ENCODE data around the gene FXN. TPM values are rescaled to one million over a fixed set of nuclear protein-coding genes. Genes with fewer than 3 reads are reported as not detected.

Gene FXN
- total and polyA plus RNA-seq, 2 donors (not counting 3 experiments of a cell fraction or from before 2014, with no cell fraction given): 18.2 to 21.2 TPM

DNA sequence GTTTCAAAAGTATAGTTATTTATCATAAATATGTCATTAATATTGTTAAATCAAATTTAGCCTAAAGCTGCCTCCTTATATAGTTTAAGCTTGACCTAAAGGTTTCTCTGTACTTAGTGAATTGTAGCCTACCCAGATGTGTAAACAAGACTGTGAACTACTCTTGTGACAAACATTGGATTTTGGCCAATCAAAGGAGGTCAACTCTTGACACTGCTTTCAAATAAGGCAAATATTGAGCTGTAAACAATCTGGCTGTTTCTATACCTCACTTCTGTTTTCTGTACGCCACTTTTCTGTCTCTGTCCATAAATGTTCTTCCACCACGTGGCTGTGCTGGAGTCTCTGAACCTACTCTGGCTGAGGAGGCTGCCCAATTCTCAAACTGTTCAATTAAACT is 51.2 kb downstream of the FXN start:
- DNase-seq (ENCODE audit: low read depth, low spot score) (peak; percentile 49), FAIRE-seq (no peak)
- dilution Hi-C loops (cut with MboI; ENCODE audit: extremely low pct_ligation_motif_present, low sequenced_read_pairs) (no loop called here), intact Hi-C loops (cut with micrococcal nuclease) (no loop called here)
- POLR2A ChIA-PET: no interaction called here
- CTCF ChIA-PET: interaction anchor here (0.8 to 1.4 kb wide), 4 partner anchors 35 to 106 kb away, joined by 3 to 5 read pairs (median 4); no protein-coding TSS in a partner anchor
- no peak overlapping the region for H3K4me3 ChIP-seq (replicated peaks in 1 of 3; ENCODE audit: insufficient read depth in 1 of 3, low read depth in 1 of 3, low read length in 3 of 3)
- H3K9me3 ChIP-seq (replicated peaks; ENCODE audit: control insufficient read depth, insufficient read depth, low read length): no peaks in the 10 kb centered on the region
- H3K79me2 ChIP-seq (ENCODE audit: control insufficient read depth, insufficient read depth, low read length): no peaks in the 10 kb centered on the region
- no peak overlapping the region for H3K27ac ChIP-seq (ENCODE audit: insufficient read depth, low read depth, low read length)
- peaks cover 46% of the 10 kb centered on the region for H3K4me1 ChIP-seq (ENCODE audit: control insufficient read depth, extremely low read depth, insufficient read depth, low read length)
- no peaks in the 10 kb centered on the region for H3K27me3 ChIP-seq (ENCODE audit: control insufficient read depth in 2 of 2, insufficient read depth in 2 of 2, low read length in 2 of 2)
- H2AFZ ChIP-seq (ENCODE audit: low read depth, low read length): no peak overlapping the region
- H3K4me2 ChIP-seq (ENCODE audit: insufficient read depth, low read length): no peak overlapping the region
- peaks cover 2% of the 10 kb centered on the region for H3K9me1 ChIP-seq (replicated peaks; ENCODE audit: control insufficient read depth, extremely low read depth, insufficient read depth, low read length)
- TF ChIP-seq POLR2AphosphoS5 (IDR thresholded peaks at IDR 0.05; ENCODE audit: insufficient read depth, low read depth, low read length): no peak
- no peak overlapping the region for H3K9ac ChIP-seq (replicated peaks; ENCODE audit: extremely low read depth, insufficient read depth, low read length)
- no peaks in the 10 kb centered on the region for H3K36me3 ChIP-seq (ENCODE audit: control insufficient read depth in 2 of 2, extremely low read depth in 1 of 2, insufficient read depth in 2 of 2, low read length in 2 of 2)
- H4K20me1 ChIP-seq (replicated peaks; ENCODE audit: control insufficient read depth, extremely low read depth, insufficient read depth, low read length): no peaks in the 10 kb centered on the region
- no TSS peak for BruUV-seq (replicated peaks)

- no peak overlapping the region for H2AFZ ChIP-seq (ENCODE audit: low read depth, low read length)
- CTCF ChIA-PET: no interaction called here
- DNase-seq (ENCODE audit: low read depth, low spot score) (no peak), FAIRE-seq (no peak)
- no peak overlapping the region for H3K4me3 ChIP-seq (replicated peaks in 1 of 3; ENCODE audit: insufficient read depth in 1 of 3, low read depth in 1 of 3, low read length in 3 of 3)
- no peaks in the 10 kb centered on the region for H3K27me3 ChIP-seq (ENCODE audit: control insufficient read depth in 2 of 2, insufficient read depth in 2 of 2, low read length in 2 of 2)
- peaks cover 32% of the 10 kb centered on the region for H3K4me1 ChIP-seq (ENCODE audit: control insufficient read depth, extremely low read depth, insufficient read depth, low read length)
- no peak overlapping the region for H3K4me2 ChIP-seq (ENCODE audit: insufficient read depth, low read length)
- no peaks in the 10 kb centered on the region for H4K20me1 ChIP-seq (replicated peaks; ENCODE audit: control insufficient read depth, extremely low read depth, insufficient read depth, low read length)
- H3K27ac ChIP-seq (ENCODE audit: insufficient read depth, low read depth, low read length): no peak overlapping the region
- POLR2A ChIA-PET: no interaction called here
- dilution Hi-C loops (cut with MboI; ENCODE audit: extremely low pct_ligation_motif_present, low sequenced_read_pairs) (no loop called here), intact Hi-C loops (cut with micrococcal nuclease) (no loop called here)
- peaks cover 2% of the 10 kb centered on the region for H3K9me1 ChIP-seq (replicated peaks; ENCODE audit: control insufficient read depth, extremely low read depth, insufficient read depth, low read length)
- H3K9ac ChIP-seq (replicated peaks; ENCODE audit: extremely low read depth, insufficient read depth, low read length): no peak overlapping the region
- H3K9me3 ChIP-seq (replicated peaks; ENCODE audit: control insufficient read depth, insufficient read depth, low read length): no peaks in the 10 kb centered on the region
- H3K79me2 ChIP-seq (ENCODE audit: control insufficient read depth, insufficient read depth, low read length): no peaks in the 10 kb centered on the region
- TF ChIP-seq POLR2AphosphoS5 (IDR thresholded peaks at IDR 0.05; ENCODE audit: insufficient read depth, low read depth, low read length): no peak
- TF ChIP-seq EZH2 (IDR thresholded peaks at IDR 0.05; ENCODE audit: borderline replicate concordance, low read depth, low read length, severe bottlenecking): no peak
- TF ChIP-seq, protein P1, sequence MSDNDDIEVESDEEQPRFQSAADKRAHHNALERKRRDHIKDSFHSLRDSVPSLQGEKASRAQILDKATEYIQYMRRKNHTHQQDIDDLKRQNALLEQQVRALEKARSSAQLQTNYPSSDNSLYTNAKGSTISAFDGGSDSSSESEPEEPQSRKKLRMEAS (IDR thresholded peaks at IDR 0.05; ENCODE audit: insufficient read depth, insufficient read length): no peak
- TF ChIP-seq, protein P2, sequence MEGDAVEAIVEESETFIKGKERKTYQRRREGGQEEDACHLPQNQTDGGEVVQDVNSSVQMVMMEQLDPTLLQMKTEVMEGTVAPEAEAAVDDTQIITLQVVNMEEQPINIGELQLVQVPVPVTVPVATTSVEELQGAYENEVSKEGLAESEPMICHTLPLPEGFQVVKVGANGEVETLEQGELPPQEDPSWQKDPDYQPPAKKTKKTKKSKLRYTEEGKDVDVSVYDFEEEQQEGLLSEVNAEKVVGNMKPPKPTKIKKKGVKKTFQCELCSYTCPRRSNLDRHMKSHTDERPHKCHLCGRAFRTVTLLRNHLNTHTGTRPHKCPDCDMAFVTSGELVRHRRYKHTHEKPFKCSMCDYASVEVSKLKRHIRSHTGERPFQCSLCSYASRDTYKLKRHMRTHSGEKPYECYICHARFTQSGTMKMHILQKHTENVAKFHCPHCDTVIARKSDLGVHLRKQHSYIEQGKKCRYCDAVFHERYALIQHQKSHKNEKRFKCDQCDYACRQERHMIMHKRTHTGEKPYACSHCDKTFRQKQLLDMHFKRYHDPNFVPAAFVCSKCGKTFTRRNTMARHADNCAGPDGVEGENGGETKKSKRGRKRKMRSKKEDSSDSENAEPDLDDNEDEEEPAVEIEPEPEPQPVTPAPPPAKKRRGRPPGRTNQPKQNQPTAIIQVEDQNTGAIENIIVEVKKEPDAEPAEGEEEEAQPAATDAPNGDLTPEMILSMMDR (IDR thresholded peaks at IDR 0.05; ENCODE audit: extremely low read depth in 1 of 2, insufficient read depth in 1 of 2, low read depth in 1 of 2, low read length in 2 of 2): no peak
- TF ChIP-seq JUN (IDR thresholded peaks at IDR 0.05; ENCODE audit: borderline replicate concordance, insufficient read depth, insufficient read length, low read depth): no peak
- no peak for TF ChIP-seq MYC (IDR thresholded peaks at IDR 0.05; ENCODE audit: low read depth, low read length)
- no peak for TF ChIP-seq GATA2 (IDR thresholded peaks at IDR 0.05; ENCODE audit: insufficient read depth, insufficient read length, low read depth, low read length)
- no peaks in the 10 kb centered on the region for H3K36me3 ChIP-seq (ENCODE audit: control insufficient read depth in 2 of 2, extremely low read depth in 1 of 2, insufficient read depth in 2 of 2, low read length in 2 of 2)
- no TSS peak for BruUV-seq (replicated peaks)
Measured at GRCh38 chr9:69089082-69089481, 53.5 kb downstream of the FXN start.
